Measurements from ENCODE around the gene BUD23.

BUD23 gene

GRCh38 chr7:73683056-73683787, at the start of gene BUD23, which contains the start of gene DNAJC30:
Gene BUD23 (plus strand): TSS chr7:73683597. CDS start chr7:73683626, 29 bp downstream.
Gene DNAJC30 (minus strand): TSS chr7:73683453. CDS start chr7:73683423, 30 bp downstream.
- H3K4me3 ChIP-seq (ENCODE audit: low read length): peak within 1 kb of the TSS; percentile 77
- H3K9me3 ChIP-seq (ENCODE audit: low read length): peaks cover 3% of the 10 kb centered on the region
- H3K4me1 ChIP-seq (ENCODE audit: insufficient read depth, low read length): peaks cover 30% of the 10 kb centered on the region
- no peaks in the 10 kb centered on the region for H3K27me3 ChIP-seq (ENCODE audit: insufficient read depth, low read length)
- peak within 1 kb of the TSS; percentile 8 for H2AFZ ChIP-seq (ENCODE audit: low read depth, low read length)
- H3K36me3 ChIP-seq (ENCODE audit: insufficient read depth, low read length): peaks cover 28% of the 10 kb centered on the region

- Histone ChIP-seq H3K4me1 (ENCODE audit: insufficient read depth, low read length) (no peaks in the 10 kb centered on the region), H2AFZ (ENCODE audit: low read depth, low read length) (no peak overlapping the region), H3K9me3 (ENCODE audit: low read length) (peaks cover 2% of the 10 kb centered on the region), H3K4me3 (ENCODE audit: low read length) (no peak overlapping the region), H3K36me3 (ENCODE audit: insufficient read depth, low read length) (no peaks in the 10 kb centered on the region), H3K27me3 (ENCODE audit: insufficient read depth, low read length) (peaks cover 3% of the 10 kb centered on the region)
Measured at GRCh38 chr7:73633844-73634243, 49.6 kb upstream of the BUD23 start.

GRCh38 chr7:73635428-73636200, 47.8 kb upstream of the BUD23 start:
- H2AFZ ChIP-seq (ENCODE audit: low read depth, low read length): no peak overlapping the region
- peaks cover 2% of the 10 kb centered on the region for H3K9me3 ChIP-seq (ENCODE audit: low read length)
- no peaks in the 10 kb centered on the region for H3K4me1 ChIP-seq (ENCODE audit: insufficient read depth, low read length)
- no peak overlapping the region for H3K4me3 ChIP-seq (ENCODE audit: low read length)
- peaks cover 3% of the 10 kb centered on the region for H3K27me3 ChIP-seq (ENCODE audit: insufficient read depth, low read length)
- no peaks in the 10 kb centered on the region for H3K36me3 ChIP-seq (ENCODE audit: insufficient read depth, low read length)

GRCh38 chr7:73638911-73639310, 44.5 kb upstream of the BUD23 start:
- H3K36me3 ChIP-seq (ENCODE audit: insufficient read depth, low read length): no peaks in the 10 kb centered on the region
- H3K27me3 ChIP-seq (ENCODE audit: insufficient read depth, low read length): no peaks in the 10 kb centered on the region
- peaks cover 3% of the 10 kb centered on the region for H3K9me3 ChIP-seq (ENCODE audit: low read length)
- no peak overlapping the region for H2AFZ ChIP-seq (ENCODE audit: low read depth, low read length)
- H3K4me3 ChIP-seq (ENCODE audit: low read length): no peak overlapping the region
- H3K4me1 ChIP-seq (ENCODE audit: insufficient read depth, low read length): no peaks in the 10 kb centered on the region

GRCh38 chr7:73642834-73643233, 40.6 kb upstream of the BUD23 start:
- peaks cover 2% of the 10 kb centered on the region for H3K4me1 ChIP-seq (ENCODE audit: insufficient read depth, low read length)
- H3K36me3 ChIP-seq (ENCODE audit: insufficient read depth, low read length): no peaks in the 10 kb centered on the region
- peaks cover 24% of the 10 kb centered on the region for H3K27me3 ChIP-seq (ENCODE audit: insufficient read depth, low read length)
- H3K4me3 ChIP-seq (ENCODE audit: low read length): no peak overlapping the region
- peaks cover 3% of the 10 kb centered on the region for H3K9me3 ChIP-seq (ENCODE audit: low read length)
- H2AFZ ChIP-seq (ENCODE audit: low read depth, low read length): no peak overlapping the region

- H3K9me3 ChIP-seq (ENCODE audit: low read length): peaks cover 3% of the 10 kb centered on the region
- peaks cover 43% of the 10 kb centered on the region for H3K27me3 ChIP-seq (ENCODE audit: insufficient read depth, low read length)
- no peaks in the 10 kb centered on the region for H3K36me3 ChIP-seq (ENCODE audit: insufficient read depth, low read length)
- H3K4me3 ChIP-seq (ENCODE audit: low read length): no peak overlapping the region
- peaks cover 7% of the 10 kb centered on the region for H3K4me1 ChIP-seq (ENCODE audit: insufficient read depth, low read length)
- no peak overlapping the region for H2AFZ ChIP-seq (ENCODE audit: low read depth, low read length)
Measured at GRCh38 chr7:73644688-73645286, 38.6 kb upstream of the BUD23 start.

- Histone ChIP-seq H3K36me3 (ENCODE audit: insufficient read depth, low read length) (no peaks in the 10 kb centered on the region), H3K27me3 (ENCODE audit: insufficient read depth, low read length) (peaks cover 50% of the 10 kb centered on the region), H3K9me3 (ENCODE audit: low read length) (peaks cover 3% of the 10 kb centered on the region), H3K4me1 (ENCODE audit: insufficient read depth, low read length) (peaks cover 7% of the 10 kb centered on the region), H2AFZ (ENCODE audit: low read depth, low read length) (no peak overlapping the region), H3K4me3 (ENCODE audit: low read length) (no peak overlapping the region)
Measured at GRCh38 chr7:73645643-73646174, 37.7 kb upstream of the BUD23 start.

GRCh38 chr7:73646785-73647724, 36.3 kb upstream of the BUD23 start:
- no peaks in the 10 kb centered on the region for H3K9me3 ChIP-seq (ENCODE audit: low read length)
- no peak overlapping the region for H3K4me3 ChIP-seq (ENCODE audit: low read length)
- no peaks in the 10 kb centered on the region for H3K36me3 ChIP-seq (ENCODE audit: insufficient read depth, low read length)
- peaks cover 7% of the 10 kb centered on the region for H3K4me1 ChIP-seq (ENCODE audit: insufficient read depth, low read length)
- no peak overlapping the region for H2AFZ ChIP-seq (ENCODE audit: low read depth, low read length)
- H3K27me3 ChIP-seq (ENCODE audit: insufficient read depth, low read length): peaks cover 50% of the 10 kb centered on the region

GRCh38 chr7:73647725-73648592, 35.4 kb upstream of the BUD23 start:
- H3K36me3 ChIP-seq (ENCODE audit: insufficient read depth, low read length): no peaks in the 10 kb centered on the region
- H3K4me3 ChIP-seq (ENCODE audit: low read length): peak overlapping the region; percentile 35
- no peaks in the 10 kb centered on the region for H3K9me3 ChIP-seq (ENCODE audit: low read length)
- peaks cover 7% of the 10 kb centered on the region for H3K4me1 ChIP-seq (ENCODE audit: insufficient read depth, low read length)
- peaks cover 55% of the 10 kb centered on the region for H3K27me3 ChIP-seq (ENCODE audit: insufficient read depth, low read length)
- peak overlapping the region; percentile 93 for H2AFZ ChIP-seq (ENCODE audit: low read depth, low read length)

GRCh38 chr7:73648593-73649332, 34.6 kb upstream of the BUD23 start:
- Histone ChIP-seq H3K27me3 (ENCODE audit: insufficient read depth, low read length) (peaks cover 55% of the 10 kb centered on the region), H3K4me1 (ENCODE audit: insufficient read depth, low read length) (peaks cover 7% of the 10 kb centered on the region), H3K4me3 (ENCODE audit: low read length) (no peak overlapping the region), H2AFZ (ENCODE audit: low read depth, low read length) (no peak overlapping the region), H3K9me3 (ENCODE audit: low read length) (no peaks in the 10 kb centered on the region), H3K36me3 (ENCODE audit: insufficient read depth, low read length) (no peaks in the 10 kb centered on the region)

- H3K27me3 ChIP-seq (ENCODE audit: insufficient read depth, low read length): peaks cover 55% of the 10 kb centered on the region
Measured at GRCh38 chr7:73649576-73649975, 33.8 kb upstream of the BUD23 start.

More at GRCh38 chr7:73649576-73649975, 33.8 kb upstream of the BUD23 start:
- no peaks in the 10 kb centered on the region for H3K9me3 ChIP-seq (ENCODE audit: low read length)
- H3K36me3 ChIP-seq (ENCODE audit: insufficient read depth, low read length): no peaks in the 10 kb centered on the region
- H3K4me3 ChIP-seq (ENCODE audit: low read length): no peak overlapping the region
- peaks cover 7% of the 10 kb centered on the region for H3K4me1 ChIP-seq (ENCODE audit: insufficient read depth, low read length)
- H2AFZ ChIP-seq (ENCODE audit: low read depth, low read length): no peak overlapping the region

Data from neuron (in vitro differentiated cells).